Peyer's patch (tissue), 4 donors: ENCODE results near the gene ARMC8. TPM values are rescaled to one million over a fixed set of nuclear protein-coding genes. Genes with fewer than 3 reads are reported as not detected.
A peak's percentile ranks its signal among the peaks of the same experiment; 100 is the strongest.

ENCODE experiments used
- DNase-seq, 3 donors: peaks; one replicate each; pipeline ENCODE4 v3.0.0-alpha.2; 2017 to 2019
- H3K27ac ChIP-seq, 4 donors: fragments of 200-600 bp; sonication (generic); one replicate each; pipeline ENCODE4 v1.5.1; 2016 to 2019
- H3K27me3 ChIP-seq, 2 donors: fragments of 200-600 bp; sonication (generic); one replicate each; pipeline ENCODE4 v1.5.1; 2019
- H3K36me3 ChIP-seq, 3 donors: fragments of 200-600 bp; sonication (generic); one replicate each; pipeline ENCODE4 v1.5.1; 2016 to 2019
- H3K4me1 ChIP-seq, 4 donors: fragments of 200-600 bp; sonication (generic); one replicate each; pipeline ENCODE4 v1.5.1; 2016 to 2019
- H3K4me3 ChIP-seq, 4 donors: fragments of 200-600 bp; sonication (generic); 1 replicate in 3 of 4; 2 replicates in 1 of 4; pipeline ENCODE4 v1.5.1; 2016 to 2019; ENCODE audit warnings: mild to moderate bottlenecking in 1 of 4
- H3K9me3 ChIP-seq, 4 donors: fragments of 200-600 bp; sonication (generic); one replicate each; pipeline ENCODE4 v1.5.1; 2016 to 2019; ENCODE audit warnings: mild to moderate bottlenecking in 1 of 4
- CTCF ChIP-seq, 6 experiments: fragments of 450-650 bp in 4 of 6; fragments of 200-600 bp in 2 of 6; sonication (generic) in 1 of 6; IDR thresholded peaks; one replicate each; pipeline ENCODE4 v1.5.1; 2017 to 2019; ENCODE audit warnings: antibody characterized with exemption in 6 of 6, mild to moderate bottlenecking in 3 of 6, moderate library complexity in 1 of 6
- POLR2A ChIP-seq, 2 donors: fragments of 450-650 bp; IDR thresholded peaks; one replicate each; pipeline ENCODE4 v1.5.1; 2017; ENCODE audit warnings: antibody characterized with exemption in 2 of 2, mild to moderate bottlenecking in 2 of 2, moderate library complexity in 2 of 2
- total RNA-seq, 4 donors: library from RNA; depleted of rRNA; stranded (reverse); fragments of >200 nt; gene quantifications; one replicate each; pipeline ENCODE4 v1.1.0, GENCODE V29; 2016

ARMC8 gene
- total RNA-seq, 4 donors from 2014 or later: 35.7 to 77.2 (median 56.3) TPM

DNA sequence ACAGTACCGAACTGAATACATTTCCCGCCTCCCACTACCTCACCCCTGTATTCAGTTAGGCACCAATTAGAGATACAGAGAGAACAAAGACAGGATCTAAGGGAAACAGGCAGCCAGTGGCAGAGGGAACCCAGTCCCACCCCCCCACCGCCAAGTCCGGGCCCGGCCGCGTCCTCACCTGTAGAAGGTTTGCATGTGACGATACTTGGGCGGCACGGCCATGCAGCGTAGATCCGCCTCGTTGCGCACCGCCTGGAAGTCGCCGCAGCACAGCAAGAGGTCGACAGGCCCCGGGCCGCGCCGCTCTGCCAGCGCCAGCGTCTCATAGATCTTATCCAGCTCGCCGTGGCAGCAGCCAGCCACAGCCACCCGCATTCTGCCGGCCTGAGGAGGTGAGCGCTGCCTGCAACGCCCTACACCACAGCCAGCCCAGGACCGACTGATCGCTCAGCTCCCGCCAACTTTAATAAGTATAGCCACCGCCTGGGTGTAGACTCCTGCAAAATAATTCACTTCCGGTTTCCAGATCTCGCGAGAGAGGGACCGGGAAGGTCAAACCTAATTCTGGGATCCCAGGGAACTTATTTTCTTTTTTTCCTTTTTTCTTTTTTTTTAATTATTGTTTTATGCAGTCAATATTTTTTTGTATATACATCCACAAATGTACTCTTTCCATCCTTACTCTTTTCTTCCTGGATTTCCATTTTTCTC, 12.5 kb upstream of the ARMC8 start, which contains the start of gene DBR1:
Gene DBR1 (minus strand): TSS at position 501 of the 711 bp plus-strand sequence. CDS start 126 bp downstream, at position 375.
- Histone ChIP-seq H3K9me3 (no peaks in the 10 kb centered on the region), H3K27ac (peak within 1 kb of the TSS; percentile 69 to 91 (median 82)), H3K4me3 (peak within 1 kb of the TSS; percentile 65 to 96 (median 70)), H3K27me3 (no peaks in the 10 kb centered on the region), H3K4me1 (peaks cover 0 to 16% (median 0%) of the 10 kb centered on the region in 4 donors), H3K36me3 (peaks cover 0 to 16% (median 0%) of the 10 kb centered on the region in 3 donors)
- peak; percentile 79 to 81 for TF ChIP-seq POLR2A (IDR thresholded peaks at IDR 0.05)
- peak in 2 of 6 experiments; percentile 12 to 16 for TF ChIP-seq CTCF (IDR thresholded peaks at IDR 0.05)
- peak; percentile 84 to 92 (median 86) for DNase-seq

GRCh38 chr3:138180375-138181029, 6.6 kb upstream of the ARMC8 start:
- Histone ChIP-seq H3K36me3 (no peaks in the 10 kb centered on the region), H3K27ac (no peak overlapping the region), H3K9me3 (no peaks in the 10 kb centered on the region), H3K4me3 (no peak overlapping the region), H3K4me1 (no peaks in the 10 kb centered on the region), H3K27me3 (no peaks in the 10 kb centered on the region)
- TF ChIP-seq CTCF (IDR thresholded peaks at IDR 0.05) (peak in 4 of 6 experiments; percentile 39 to 77 (median 60)), POLR2A (IDR thresholded peaks at IDR 0.05) (no peak)
- DNase-seq: peak in 1 of 3 donors; percentile 68

GRCh38 chr3:138184994-138185393, 2.1 kb upstream of the ARMC8 start:
- Histone ChIP-seq H3K27ac (no peak overlapping the region), H3K27me3 (no peaks in the 10 kb centered on the region), H3K4me1 (peaks cover 0 to 21% (median 1%) of the 10 kb centered on the region in 4 donors), H3K36me3 (no peaks in the 10 kb centered on the region), H3K9me3 (no peaks in the 10 kb centered on the region), H3K4me3 (no peak overlapping the region)
- TF ChIP-seq CTCF (IDR thresholded peaks at IDR 0.05): no peak
- TF ChIP-seq POLR2A (IDR thresholded peaks at IDR 0.05): no peak
- no peak for DNase-seq

DNA sequence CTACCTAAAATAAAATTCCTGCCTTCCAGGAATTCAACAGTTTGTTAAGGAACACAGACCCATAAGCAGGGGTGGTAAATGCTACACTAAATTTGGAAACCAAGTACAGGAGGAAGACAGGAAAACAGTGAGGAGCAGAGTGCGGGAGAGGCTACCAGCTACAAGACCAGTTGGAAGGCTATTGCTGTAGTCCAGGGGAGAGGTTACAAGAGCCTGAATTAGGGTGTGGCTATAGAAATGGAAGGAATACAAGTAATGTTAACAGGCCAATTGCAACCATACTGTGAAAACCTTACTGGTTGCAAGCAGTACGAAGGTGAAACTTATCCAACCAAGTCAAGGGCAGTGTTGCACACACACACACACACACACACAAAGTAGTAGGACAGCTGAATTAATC, 880 bp upstream of the ARMC8 start:
- Histone ChIP-seq H3K9me3 (no peaks in the 10 kb centered on the region), H3K27me3 (no peaks in the 10 kb centered on the region), H3K36me3 (no peaks in the 10 kb centered on the region), H3K4me3 (peak overlapping the region in 2 of 4 donors; percentile 74 to 83), H3K27ac (no peak overlapping the region), H3K4me1 (peaks cover 0 to 32% (median 1%) of the 10 kb centered on the region in 4 donors)
- DNase-seq: no peak
- TF ChIP-seq CTCF (IDR thresholded peaks at IDR 0.05) (no peak), POLR2A (IDR thresholded peaks at IDR 0.05) (no peak)

- H3K4me3 ChIP-seq: peak overlapping the region; percentile 74 to 94 (median 87)
- H3K27me3 ChIP-seq: no peaks in the 10 kb centered on the region
- peak; percentile 88 to 95 (median 93) for DNase-seq
- H3K4me1 ChIP-seq: peaks cover 0 to 32% (median 1%) of the 10 kb centered on the region in 4 donors
- H3K9me3 ChIP-seq: no peaks in the 10 kb centered on the region
- H3K27ac ChIP-seq: peak overlapping the region; percentile 89 to 96 (median 92)
- peaks cover 0 to 3% (median 0%) of the 10 kb centered on the region in 3 donors for H3K36me3 ChIP-seq
- TF ChIP-seq POLR2A (IDR thresholded peaks at IDR 0.05) (no peak), CTCF (IDR thresholded peaks at IDR 0.05) (no peak)
These were observed 252 bp upstream of the ARMC8 start for GRCh38 chr3:138186803-138187295.
